ENCODE data around the gene SMAD3.
A peak's percentile ranks its signal among the peaks of the same experiment; 100 is the strongest.
"Not testable (repeated sequence)": the region's sequence is repeated elsewhere in the genome, so short reads cannot be mapped to it uniquely, and the experiment has no call there.

SMAD3 gene

DNA sequence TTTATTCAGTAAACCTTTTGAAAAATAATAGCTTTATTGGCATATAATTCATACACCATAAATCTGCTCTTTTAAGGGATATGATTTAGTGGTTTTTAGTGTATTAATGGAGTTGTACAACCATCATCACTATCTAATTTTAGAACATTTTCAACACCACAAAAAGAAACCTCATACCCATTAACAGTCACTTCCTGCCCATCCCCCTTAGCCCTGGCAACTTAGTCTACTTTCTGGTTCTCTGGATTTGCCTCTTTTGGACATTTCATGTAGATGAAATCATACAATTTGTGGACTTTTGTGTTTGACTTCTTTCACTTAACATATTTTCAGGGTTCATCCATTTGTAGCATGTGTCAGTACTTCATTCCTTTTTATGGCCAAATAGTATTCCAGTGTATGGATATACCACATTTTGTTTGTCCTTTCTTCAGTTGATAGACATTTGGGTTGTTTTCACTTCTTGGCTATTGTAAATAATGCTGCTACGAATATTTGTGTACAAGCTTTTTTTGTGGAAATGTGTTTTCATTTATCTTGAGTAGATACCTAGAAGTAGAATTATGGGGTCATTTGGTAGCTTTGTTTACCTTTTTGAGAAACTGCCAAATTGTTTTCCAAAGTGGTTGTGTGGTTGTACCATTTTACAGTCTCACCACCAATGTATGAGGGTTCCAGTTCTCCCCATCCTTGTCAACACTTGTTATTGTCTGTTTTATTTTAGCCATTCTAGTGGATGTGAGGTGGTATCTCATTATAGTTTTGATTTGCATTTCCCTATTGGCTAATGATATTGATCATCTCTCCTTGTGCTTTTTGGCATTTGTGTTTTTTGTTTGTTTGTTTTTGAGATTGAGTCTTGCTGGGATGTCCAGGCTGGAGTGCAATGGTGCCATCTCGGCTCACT, 45.8 kb downstream of the SMAD3 start:
- no peak for DNase-seq

DNA sequence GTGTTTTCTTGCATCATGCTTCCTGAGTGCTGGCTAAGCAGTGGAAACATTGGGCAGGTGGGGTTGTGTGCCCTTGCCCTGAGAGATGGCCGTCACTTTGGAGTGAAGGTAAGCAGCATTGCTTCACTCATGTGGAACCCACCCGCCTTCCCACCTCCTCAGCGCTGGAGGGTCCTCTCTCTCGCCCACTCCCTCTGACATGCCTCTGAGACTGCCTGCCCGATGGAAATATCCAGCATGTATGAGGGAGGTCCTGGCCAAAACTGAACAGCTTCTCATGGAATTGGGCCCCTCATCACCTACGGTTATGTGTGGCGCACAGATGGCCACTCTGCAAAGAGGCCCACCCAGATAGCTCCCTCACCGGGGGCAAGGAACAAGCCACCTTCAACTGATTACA, 48.6 kb downstream of the SMAD3 start:
- no peak for DNase-seq

DNA sequence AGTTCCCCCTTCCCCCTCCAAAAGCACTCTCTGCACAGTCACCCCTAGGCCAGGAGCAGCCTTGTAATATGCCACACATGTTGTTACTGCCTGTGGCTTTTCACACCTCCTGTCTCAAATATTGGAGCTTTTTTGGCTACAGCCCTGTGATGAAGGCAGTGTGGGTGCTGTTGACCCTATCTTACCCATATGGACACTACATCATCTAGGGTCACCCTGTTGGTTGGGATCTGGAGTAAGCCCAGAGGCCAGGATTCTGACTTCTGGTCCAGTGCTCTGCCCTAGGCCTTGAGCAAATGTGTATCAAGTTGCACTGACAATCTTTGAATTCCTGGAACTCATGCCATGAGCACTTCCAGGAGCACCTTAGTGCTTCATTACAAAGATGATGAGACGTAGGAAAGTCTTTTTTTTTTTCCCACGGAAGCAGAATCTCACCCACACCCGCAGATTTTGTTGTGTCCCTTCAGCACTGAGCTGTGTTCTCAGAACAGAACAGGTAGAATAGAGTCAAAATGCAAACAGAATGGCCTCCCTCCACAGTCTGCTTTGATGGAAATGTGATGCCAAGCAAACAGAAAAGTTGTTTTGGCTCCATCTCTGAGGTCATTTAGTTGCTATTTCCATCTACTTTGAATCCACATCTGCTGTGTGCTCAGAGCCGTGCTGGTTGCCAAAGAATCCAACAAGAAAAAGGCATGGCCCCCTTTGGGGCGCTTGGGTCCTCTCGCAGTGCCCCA, 49.6 kb downstream of the SMAD3 start:
- DNase-seq: no peak

DNA sequence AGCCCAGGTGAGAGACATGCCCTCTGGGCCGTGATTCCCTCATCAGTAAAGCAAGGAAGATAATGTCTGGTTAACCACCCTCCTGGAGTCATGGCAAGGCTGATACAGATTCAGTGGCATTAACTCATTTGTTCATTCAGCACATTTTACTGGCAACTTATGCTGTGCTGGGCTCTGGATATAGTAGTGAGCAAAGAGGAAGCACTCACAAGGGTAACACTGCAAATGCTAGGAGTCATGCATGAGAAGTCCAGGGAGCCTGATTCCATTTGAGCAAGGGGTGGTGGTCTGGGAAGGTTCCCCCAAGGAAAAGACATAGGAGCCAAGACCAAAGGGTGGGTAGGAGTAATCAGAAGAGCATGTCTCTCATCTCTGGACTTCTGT, 50.2 kb downstream of the SMAD3 start:
- DNase-seq: no peak

DNA sequence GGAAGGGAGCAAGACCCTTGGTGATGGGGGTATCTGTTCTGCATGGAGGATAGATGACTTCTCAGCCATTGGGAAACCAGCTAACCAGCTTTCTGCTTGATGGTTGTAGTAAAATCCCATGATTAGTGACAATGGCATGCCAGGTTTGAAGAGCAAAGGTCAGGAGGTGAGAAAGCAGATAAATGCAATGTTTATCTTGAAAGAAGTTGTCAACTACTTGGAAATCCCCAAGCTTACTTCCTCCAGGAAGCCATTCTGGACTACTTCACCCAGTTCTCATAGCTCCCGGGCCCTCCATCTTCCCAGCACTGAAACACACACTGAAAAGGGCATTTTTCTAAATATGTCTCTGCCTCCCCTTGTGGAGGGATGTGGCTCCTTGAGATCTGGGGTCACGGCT, 51.3 kb downstream of the SMAD3 start:
- no peak for DNase-seq

DNA sequence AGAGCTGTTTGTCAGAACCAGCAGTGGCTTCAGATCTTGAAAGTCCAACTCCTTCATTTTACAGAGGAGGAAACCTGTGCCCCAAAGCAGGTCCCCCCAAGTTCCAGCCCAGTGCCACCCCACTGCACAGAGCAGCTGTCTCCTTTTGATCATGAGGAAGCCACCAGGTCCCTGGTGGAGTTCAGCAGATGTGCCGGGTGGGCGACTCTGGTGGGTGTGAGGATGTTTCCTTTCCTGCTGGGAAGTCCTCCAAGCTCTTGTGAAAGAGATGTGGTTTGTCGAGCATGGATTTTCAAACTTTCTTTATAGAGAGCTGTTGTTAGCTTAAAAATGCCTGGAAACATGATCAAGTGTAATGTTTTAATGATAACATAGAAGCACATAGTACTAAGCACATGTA, 52.0 kb downstream of the SMAD3 start:
- no peak for DNase-seq

DNA sequence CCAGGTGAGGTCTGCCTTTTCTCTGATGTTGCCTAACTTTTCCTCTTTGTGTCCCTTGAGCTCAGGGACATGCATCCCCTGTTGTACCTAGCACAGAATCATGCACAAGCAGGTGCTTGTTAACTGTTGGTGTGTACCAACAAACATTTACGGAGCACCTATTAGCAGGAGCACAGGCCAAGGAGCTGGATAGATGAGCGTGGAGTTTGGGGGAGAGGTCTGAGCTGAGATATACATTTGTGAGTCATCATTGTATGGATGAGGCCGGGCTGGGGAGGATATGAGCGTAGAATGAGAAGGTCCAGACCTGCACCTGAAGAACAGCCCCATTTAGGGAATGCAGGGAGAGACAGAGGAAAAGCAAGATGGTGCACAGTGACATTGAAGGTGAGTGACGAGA, 53.4 kb downstream of the SMAD3 start:
- no peak for DNase-seq

DNA sequence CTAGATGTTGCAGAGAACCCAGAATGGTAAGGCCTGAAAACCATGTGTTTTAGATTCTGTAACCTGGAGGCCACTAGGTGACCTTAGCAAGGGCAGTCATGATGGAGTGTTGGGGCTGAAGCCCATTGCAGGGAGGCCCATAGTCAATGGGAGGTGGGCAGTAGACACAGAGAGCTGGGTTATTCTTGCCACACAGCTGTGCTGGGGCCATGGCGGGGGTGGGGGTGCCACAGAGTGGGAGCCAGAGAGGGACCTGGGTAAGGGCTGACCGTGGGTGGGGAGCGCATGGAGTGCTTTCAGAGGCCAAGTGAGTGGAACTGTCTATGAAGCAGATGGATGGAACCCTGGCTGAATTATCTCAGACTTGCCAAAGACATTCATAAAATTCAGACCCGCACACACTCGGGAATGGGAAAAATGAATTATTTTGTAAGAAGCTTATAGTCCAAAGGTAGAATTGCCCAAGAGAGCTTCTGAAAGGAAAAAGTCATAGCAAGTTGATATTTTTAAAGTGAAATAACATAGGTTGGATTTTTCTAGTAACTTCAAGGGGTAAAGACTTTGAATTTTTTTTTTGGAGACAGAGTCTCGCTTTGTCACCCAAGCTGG, 53.9 kb downstream of the SMAD3 start:
- DNase-seq: no peak

DNA sequence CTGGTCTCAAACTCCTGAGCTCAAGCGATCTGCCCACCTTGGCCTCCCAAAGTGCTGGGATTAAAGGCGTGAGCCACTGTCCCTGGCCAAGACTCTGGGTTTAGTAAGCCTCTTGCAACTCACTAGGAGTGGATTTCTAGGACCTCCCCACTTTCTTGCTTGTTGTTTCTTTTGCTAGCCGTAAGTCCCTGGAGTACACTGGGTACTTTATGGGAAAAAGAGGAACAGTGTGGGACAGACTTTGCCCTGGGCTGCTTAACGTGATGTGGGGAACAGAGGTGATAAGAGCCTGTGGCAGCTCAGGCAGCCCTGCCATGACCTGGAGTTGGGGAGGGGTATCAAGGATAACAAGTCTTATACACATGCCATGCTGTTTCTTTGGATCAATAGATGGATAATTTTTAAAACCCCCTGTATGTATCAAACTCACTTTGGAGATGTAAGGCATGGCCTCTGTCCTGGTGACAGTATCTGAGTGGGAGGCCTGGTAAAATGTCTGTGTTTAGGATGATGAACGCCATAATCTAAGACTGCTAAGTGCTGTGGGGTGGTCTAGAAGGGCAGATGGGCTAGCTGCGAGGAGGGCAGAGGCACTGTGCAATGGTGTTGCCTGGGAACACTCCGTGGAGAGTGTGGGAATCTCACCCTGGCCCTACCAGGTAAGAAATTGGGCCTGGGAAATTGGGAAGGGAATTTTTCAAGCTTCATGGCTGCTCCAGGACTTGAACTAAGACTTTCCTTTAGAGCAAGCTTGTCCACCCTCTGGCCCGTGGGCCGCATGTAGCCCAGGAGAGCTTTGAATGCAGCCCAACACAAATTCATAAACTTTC, 54.8 kb downstream of the SMAD3 start:
- peak; percentile 11 for DNase-seq

DNA sequence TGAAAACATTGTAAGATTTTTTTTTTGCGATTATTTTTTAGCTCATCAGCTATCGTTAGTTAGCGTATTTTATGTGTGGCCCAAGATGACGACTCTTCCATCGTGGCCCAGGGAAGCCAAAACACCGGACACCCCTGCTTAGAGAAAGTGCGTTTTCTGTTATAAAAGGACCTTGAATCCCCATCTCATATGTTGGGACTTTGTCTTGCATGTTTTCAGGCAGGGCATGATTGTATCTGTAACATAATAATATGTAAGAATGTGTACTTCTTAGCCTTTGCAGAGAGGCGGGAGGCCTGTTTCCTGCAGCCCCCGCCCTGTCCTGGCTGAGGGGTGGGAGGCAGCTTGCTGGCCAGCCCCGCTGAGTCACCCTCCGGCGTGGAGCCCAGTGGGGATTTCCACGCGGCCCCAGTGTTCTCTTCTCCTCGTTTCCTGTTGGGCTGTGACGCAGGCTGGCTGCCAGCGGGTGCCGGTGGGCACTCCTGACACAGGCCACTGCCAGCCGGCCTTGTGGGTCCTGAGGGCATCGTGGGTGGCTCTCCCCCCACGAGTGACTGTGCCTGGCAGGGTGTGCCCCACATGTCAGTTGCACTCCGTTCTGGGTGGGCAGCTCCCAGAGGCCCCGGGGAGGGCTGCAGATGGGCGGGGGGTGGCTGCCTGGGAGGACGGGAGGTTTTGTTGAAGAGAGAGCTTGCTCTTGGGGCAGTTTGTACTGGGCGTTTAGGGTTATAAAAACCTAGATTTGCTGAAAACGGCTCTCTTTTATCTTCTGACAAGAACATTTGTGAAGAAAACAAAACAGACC, 55.6 kb downstream of the SMAD3 start:
- DNase-seq: peak; percentile 89

DNA sequence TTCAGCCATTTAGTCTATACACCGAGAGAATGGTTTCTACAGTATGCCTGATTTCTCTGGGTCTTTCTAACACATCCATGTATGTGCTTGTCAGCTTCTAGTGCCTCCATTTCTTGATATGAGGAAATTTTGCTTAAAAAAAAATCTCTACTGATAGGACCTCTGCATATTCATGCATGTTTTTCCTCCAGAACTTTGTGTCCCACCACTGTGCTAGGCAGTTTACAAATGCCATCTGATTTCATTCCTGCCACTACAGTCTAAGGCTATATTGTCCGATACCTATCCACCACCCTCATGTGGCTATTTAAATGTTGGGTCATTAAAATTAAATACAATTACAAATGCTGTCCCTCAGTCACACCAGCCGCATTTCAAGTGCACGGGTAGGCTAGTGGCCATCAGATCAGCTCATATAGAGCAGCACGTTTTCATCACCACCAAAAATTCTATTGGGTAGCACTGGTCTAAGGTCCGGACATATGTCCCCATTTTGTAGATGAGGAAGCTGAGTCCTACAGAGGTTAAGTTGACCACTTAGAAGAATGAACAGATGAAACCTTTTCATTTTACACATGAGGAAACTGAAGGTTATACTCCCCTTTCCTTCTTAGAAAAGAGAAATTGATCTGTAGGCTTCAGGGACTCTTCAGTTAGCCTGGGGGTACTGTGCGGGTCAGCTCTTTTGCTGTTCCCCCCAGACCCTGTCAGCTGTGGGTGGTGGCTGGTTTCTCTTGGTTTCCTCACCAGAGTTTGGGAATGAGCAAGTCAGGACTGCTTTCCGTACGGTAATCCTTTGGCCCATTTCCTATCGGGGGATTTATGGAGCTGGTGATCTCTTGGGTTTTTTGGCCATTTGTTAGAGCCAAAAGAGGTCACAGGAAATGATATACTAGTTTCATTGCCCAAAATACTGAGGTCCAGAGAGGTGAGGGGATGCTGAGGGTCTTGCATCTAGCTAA, 56.5 kb downstream of the SMAD3 start:
- DNase-seq: peak; percentile 9

DNA sequence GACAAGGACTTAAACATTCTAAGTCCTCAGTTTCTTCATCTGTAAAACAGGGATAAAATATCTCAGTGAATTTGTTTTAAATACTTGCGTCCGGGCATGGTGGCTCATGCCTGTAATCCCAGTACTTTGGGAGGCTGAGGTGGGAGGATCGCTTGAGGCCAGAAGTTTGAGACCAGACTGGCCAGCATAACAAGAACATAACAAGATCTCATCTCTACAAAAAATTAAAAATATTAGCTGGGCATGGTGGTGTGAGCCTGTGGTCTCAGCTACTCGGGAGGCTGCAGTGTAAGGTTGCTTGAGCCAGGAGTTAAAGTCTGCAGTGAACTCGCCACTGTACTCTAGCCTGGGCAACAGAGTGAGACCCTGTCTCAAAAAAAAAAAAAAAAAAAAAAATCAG, 57.4 kb downstream of the SMAD3 start:
- peak; percentile 6 for DNase-seq

DNA sequence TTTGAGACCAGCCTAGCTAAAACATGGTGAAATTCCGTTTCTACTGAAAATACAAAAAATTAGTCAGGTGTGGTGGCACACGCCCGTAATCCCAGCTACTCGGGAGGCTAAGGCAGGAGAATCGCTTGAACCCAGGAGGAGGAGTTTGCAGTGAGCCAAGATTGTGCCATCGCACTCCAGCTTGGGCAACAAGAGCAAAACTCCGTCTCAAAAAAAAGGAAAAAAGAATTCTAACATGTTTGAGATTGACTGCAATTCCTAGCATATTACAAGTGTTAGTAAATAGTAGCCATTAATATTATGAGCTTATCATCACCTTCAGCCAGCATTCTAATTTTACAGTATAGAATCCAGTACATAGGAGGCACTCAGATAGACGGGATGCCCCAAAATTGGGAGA, 57.9 kb downstream of the SMAD3 start:
- not testable (repeated sequence) for DNase-seq

DNA sequence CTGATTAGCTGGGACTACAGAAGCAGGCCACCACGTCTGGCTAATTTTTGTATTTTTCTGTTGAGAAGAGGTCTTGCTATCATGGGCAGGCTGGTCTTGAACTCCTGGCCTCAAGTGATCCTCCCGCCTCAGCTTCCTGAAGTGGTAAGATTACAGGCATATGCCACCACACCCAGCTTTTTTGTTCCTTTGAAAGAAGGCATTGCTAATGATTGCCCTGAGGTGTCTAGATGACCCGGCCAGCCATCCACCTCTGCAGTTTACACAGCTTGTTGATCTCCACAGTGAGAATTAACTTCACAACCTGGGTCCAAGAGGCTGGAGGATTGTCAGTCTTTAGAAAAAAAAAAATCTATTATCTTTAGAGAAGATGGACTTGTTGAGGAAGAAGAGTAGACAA, 58.7 kb downstream of the SMAD3 start:
- DNase-seq: peak; percentile 6

DNA sequence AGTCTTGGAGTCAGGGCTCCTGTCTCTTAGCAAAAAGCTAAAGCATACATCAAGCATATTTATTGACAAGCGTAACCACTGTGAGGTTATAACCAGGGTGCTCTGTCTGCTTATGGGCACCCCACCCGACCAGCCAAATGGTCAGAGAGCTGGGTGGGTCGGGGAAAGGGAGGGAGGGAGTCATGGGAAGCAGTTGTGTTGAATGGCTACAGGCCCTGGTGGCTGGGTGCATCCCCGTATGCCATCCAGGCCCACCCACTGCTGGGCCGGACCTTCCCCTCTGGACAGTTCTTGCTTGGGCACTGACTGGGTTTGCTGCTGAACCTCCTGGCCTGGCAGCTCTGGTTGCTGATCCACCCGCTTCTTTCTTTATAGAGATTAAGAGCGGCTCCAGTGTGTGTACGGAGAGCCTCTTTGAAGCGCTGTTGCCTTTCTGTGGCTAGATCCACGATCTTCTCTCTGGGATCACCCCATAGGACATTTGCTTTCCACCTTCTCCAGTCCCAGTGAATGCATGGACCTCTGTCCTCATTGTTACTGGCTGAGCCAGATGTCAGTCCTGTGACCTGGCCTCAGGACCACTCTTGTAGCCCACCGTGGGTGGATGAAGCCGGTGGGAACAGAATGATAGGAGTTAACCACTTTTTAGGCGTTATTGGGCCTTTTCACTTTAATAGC, 59.6 kb downstream of the SMAD3 start:
- DNase-seq: no peak

DNA sequence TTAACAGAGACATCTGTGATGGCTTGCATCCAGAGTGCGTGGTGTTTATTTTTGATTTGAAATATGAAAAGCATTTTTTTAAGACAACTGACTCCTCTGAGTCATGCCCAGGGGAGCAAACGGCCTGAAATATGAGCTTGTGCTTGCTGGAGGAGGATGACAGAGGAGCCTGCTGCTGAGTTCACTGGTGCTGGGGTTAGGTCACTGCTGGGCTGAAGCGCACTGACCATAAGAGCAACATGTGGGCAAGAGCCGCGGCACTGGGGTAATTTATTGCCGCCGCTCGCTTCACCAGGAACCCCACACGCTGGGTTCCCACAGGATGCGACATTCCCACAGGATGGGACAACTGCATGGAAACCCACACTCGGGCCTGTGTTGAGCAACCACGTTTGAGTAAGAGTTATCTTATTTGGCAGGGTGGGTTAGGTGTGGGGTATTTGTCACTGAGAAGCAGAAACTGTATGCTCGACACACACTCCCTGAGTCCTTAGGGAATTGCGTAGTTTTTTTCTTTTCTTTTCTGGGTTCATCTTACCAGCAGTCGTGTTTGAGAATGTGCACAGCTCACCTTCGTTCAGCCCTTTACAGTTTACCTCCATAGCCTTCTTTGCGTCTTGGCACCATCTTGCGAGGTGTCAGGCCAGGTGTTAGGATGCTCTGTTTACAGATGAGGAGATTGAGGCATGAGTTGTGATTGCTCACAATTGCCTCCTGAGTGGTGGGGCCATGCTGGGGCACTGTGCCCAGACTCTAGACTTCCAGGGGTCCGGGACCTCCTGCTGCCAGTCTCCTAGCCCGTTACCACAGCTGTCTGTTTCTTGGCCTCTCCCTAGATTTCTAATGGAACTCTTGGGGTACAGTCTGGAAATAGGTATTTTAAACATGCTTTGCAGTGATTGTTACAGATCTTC, 60.4 kb downstream of the SMAD3 start:
- DNase-seq: peak; percentile 89

DNA sequence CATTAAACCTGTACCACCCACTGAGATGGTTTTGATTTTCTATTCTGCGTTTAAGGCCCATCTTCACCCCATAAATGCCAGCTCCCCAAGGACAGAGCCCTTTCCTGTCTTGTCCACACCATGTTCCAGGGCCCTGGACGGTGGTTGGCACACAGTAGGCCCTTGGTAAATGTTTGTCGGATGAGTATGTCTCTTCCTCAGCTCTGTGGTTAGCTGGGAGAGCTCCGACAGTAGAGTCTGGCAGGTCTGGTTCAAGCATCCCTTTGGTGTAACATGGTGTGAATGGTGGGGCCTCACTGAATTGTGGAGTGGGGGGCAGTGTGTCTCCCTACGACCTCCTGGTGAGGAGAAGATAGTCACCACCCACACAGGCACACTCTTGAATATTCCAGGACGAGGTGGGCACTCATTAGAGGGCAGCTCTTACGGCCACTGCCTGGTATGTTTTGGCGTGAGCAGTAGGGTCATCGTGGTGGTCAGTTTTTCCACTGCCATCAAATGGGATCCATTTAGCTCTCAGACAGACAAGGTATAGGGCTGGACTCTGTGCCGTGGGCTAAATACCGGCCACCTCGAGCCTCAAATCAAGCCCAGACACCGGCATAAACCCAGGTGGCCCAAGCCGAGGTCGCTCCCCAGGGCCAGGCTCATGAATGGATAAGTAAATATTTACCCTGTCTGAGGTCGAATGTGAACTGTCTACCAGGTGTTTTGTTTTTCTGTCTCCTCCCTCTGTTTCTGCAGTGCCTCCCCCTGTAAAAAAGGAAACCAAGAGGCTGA, 61.3 kb downstream of the SMAD3 start:
- DNase-seq: peak; percentile 12

DNA sequence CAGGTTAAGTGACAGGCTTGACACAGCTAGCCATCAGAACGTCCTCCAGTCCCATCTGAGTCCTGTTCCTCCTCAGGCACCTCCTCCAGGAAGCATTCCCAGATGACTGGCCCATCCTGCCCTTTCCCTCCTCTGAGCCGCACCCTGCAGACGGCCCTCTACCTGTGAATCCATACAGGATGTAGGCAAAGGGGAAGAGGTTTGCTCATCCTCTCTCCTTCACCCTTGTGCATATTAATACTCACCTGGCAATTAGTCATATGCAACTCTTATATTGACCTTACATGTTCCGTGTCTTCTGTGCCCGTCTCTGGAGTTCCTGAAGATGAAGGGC, 61.9 kb downstream of the SMAD3 start:
- peak; percentile 5 for DNase-seq

Measured in right hindlimb (tissue), 1 donor.